Calu3 (cell line): Measurements from ENCODE around the gene LAMC1. TPM values are rescaled to one million over a fixed set of nuclear protein-coding genes. Genes with fewer than 3 reads are reported as not detected.
A peak's percentile ranks its signal among the peaks of the same experiment; 100 is the strongest.
"Not testable (repeated sequence)": the region's sequence is repeated elsewhere in the genome, so short reads cannot be mapped to it uniquely, and the experiment has no call there.

Source experiments
- BruUV-seq: library from RNA; stranded (reverse); fragments of 400-500 nt; replicated peaks from 2 replicates; lab custom pipeline; 2021; lab: Mats Ljungman, UMichigan
- CTCF ChIA-PET: fragments of 300-600 bp; sonication (Branson Sonifier 250); formaldehyde crosslinking; loops from one replicate; lab custom pipeline; 2022; ENCODE audit warnings: antibody characterized with exemption; lab: Charles Lee
- DNase-seq: peaks from one replicate; pipeline ENCODE4 v3.0.0; 2022
- H3K27ac Mint-ChIP-seq: one replicate; pipeline ENCODE4 v1.8.0; 2022; ENCODE audit warnings: mixed read lengths; ENCODE audit not compliant: unreplicated experiment
- H3K27me3 Mint-ChIP-seq: one replicate; pipeline ENCODE4 v1.8.0; 2022; ENCODE audit warnings: mixed read lengths; ENCODE audit not compliant: unreplicated experiment
- H3K36me3 Mint-ChIP-seq: one replicate; pipeline ENCODE4 v1.8.0; 2022; ENCODE audit warnings: mild to moderate bottlenecking, moderate library complexity, mixed read lengths; ENCODE audit not compliant: insufficient read depth, unreplicated experiment
- H3K4me1 Mint-ChIP-seq: one replicate; pipeline ENCODE4 v1.8.0; 2022; ENCODE audit warnings: mild to moderate bottlenecking, low read depth, mixed read lengths; ENCODE audit not compliant: unreplicated experiment
- H3K4me3 Mint-ChIP-seq: one replicate; pipeline ENCODE4 v1.8.0; 2022; ENCODE audit warnings: mild to moderate bottlenecking, low read depth, moderate library complexity, mixed read lengths; ENCODE audit not compliant: unreplicated experiment
- H3K9me3 Mint-ChIP-seq: one replicate; pipeline ENCODE4 v1.8.0; 2022; ENCODE audit warnings: low read depth, mixed read lengths; ENCODE audit not compliant: unreplicated experiment
- intact Hi-C: fragments of 100-400 bp; cut with micrococcal nuclease; formaldehyde crosslinking; loops from one replicate; pipeline ENCODE4 v1.10.0; 2022; ENCODE audit not compliant: unreplicated experiment
- total RNA-seq: library from RNA; stranded (reverse); gene quantifications from 2 replicates; pipeline ENCODE4 v1.2.3, GENCODE V29; 2022
- TF ChIP-seq, protein P1 (sequence below): fragments of 200-600 bp; IDR thresholded peaks from one replicate; pipeline ENCODE4 v1.8.0; 2022; ENCODE audit warnings: antibody characterized with exemption; ENCODE audit not compliant: unreplicated experiment

LAMC1 gene
- total RNA-seq, 1 experiment from 2014 or later = 579 TPM

DNA sequence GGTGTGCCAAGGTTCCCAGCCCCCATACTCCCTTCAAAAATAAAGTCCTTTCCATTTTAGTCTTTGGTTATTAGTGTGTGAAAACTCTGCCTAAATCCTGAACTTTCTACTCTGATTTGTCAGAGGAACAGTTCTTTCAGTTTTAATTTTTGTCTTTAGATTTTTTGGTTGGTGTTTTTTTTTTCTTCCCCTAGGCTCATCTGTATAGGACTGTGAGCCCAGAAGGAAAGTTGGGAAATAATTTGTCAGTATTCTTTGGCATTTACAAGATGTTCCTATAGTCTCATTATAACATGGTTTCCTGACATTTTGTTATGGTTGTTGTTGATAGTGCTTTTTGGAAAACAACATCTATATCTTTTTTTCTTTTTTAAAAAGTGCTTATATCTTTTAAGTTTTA is 38.0 kb downstream of the LAMC1 start:
- CTCF ChIA-PET = interaction anchor here (0.9 kb wide), 1 partner anchor 65 kb away, joined by 3 read pairs; no protein-coding TSS in a partner anchor
- no peaks in the 10 kb centered on the region for H3K9me3 Mint-ChIP-seq
- no peak overlapping the region for H3K4me3 Mint-ChIP-seq
- no peaks in the 10 kb centered on the region for H3K27me3 Mint-ChIP-seq
- H3K36me3 Mint-ChIP-seq = peaks cover 8% of the 10 kb centered on the region
- H3K4me1 Mint-ChIP-seq = peaks cover 4% of the 10 kb centered on the region
- BruUV-seq = no TSS peak
- TF ChIP-seq, protein P1, sequence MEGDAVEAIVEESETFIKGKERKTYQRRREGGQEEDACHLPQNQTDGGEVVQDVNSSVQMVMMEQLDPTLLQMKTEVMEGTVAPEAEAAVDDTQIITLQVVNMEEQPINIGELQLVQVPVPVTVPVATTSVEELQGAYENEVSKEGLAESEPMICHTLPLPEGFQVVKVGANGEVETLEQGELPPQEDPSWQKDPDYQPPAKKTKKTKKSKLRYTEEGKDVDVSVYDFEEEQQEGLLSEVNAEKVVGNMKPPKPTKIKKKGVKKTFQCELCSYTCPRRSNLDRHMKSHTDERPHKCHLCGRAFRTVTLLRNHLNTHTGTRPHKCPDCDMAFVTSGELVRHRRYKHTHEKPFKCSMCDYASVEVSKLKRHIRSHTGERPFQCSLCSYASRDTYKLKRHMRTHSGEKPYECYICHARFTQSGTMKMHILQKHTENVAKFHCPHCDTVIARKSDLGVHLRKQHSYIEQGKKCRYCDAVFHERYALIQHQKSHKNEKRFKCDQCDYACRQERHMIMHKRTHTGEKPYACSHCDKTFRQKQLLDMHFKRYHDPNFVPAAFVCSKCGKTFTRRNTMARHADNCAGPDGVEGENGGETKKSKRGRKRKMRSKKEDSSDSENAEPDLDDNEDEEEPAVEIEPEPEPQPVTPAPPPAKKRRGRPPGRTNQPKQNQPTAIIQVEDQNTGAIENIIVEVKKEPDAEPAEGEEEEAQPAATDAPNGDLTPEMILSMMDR = no peak
- no peak overlapping the region for H3K27ac Mint-ChIP-seq
- DNase-seq = no peak
- intact Hi-C loops = no loop called here

DNA sequence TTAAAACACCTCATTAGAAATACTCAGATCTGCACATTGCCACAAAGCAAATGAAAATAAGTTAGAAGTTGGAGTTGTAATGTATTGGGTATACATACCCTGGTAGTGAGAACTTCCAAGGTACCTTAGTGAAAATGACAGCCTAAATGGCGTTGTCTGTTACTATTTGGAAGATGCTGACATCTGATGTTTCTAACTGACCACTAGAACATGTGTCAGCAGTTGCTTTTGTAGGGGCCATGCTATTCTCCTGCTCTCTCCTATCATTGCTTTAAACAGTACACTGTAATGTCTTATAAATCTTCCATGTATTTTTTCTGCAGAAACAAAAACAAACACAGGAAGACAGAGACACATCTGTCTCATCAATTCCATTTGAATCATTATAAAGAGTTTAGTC is 40.1 kb downstream of the LAMC1 start:
- BruUV-seq = no TSS peak
- TF ChIP-seq, protein P1 = no peak
- no peak overlapping the region for H3K27ac Mint-ChIP-seq
- H3K4me1 Mint-ChIP-seq = no peaks in the 10 kb centered on the region
- CTCF ChIA-PET = no interaction called here
- no peak overlapping the region for H3K4me3 Mint-ChIP-seq
- no peaks in the 10 kb centered on the region for H3K9me3 Mint-ChIP-seq
- H3K36me3 Mint-ChIP-seq = peaks cover 9% of the 10 kb centered on the region
- no peak for DNase-seq
- intact Hi-C loops = no loop called here
- no peaks in the 10 kb centered on the region for H3K27me3 Mint-ChIP-seq

- intact Hi-C loops = no loop called here
- no TSS peak for BruUV-seq
- Mint-ChIP-seq H3K9me3 (no peaks in the 10 kb centered on the region), H3K36me3 (peaks cover 5% of the 10 kb centered on the region), H3K4me3 (no peak overlapping the region), H3K27ac (no peak overlapping the region), H3K4me1 (peaks cover 14% of the 10 kb centered on the region), H3K27me3 (no peaks in the 10 kb centered on the region)
- TF ChIP-seq, protein P1 = no peak
- DNase-seq = no peak
- CTCF ChIA-PET = no interaction called here
Measured at GRCh38 chr1:183065168-183065706, 42.0 kb downstream of the LAMC1 start.

- H3K9me3 Mint-ChIP-seq, CTCF ChIA-PET, DNase-seq, BruUV-seq, H3K27ac Mint-ChIP-seq, H3K4me3 Mint-ChIP-seq, intact Hi-C loops, H3K27me3 Mint-ChIP-seq: not testable (repeated sequence)
- Mint-ChIP-seq H3K4me1 (peaks cover 26% of the 10 kb centered on the region), H3K36me3 (peaks cover 14% of the 10 kb centered on the region)
Measured at GRCh38 chr1:183066432-183066831, 43.2 kb downstream of the LAMC1 start.

- no peaks in the 10 kb centered on the region for H3K27me3 Mint-ChIP-seq
- peaks cover 58% of the 10 kb centered on the region for H3K4me1 Mint-ChIP-seq
- H3K27ac Mint-ChIP-seq = peak overlapping the region; percentile 90
- DNase-seq = peak; percentile 69
- H3K36me3 Mint-ChIP-seq = peaks cover 21% of the 10 kb centered on the region
- no peaks in the 10 kb centered on the region for H3K9me3 Mint-ChIP-seq
- TF ChIP-seq, protein P1 = no peak
- BruUV-seq = no TSS peak
- CTCF ChIA-PET = interaction anchor here (1.6 kb wide), 1 partner anchor 9 kb away, joined by 6 read pairs; no protein-coding TSS in a partner anchor
- intact Hi-C loops = loop anchor here (5.0 kb wide), 1 partner anchor 37 kb away; no protein-coding TSS in a partner anchor
- H3K4me3 Mint-ChIP-seq = peak overlapping the region; percentile 56
Measured at GRCh38 chr1:183069562-183070216, 46.5 kb downstream of the LAMC1 start.
